GM12864 (cell line): ENCODE data around the gene EAPP.

Experiments used
- DNase-seq: peaks from one replicate; pipeline ENCODE4 v3.0.0-alpha.2; 2011; ENCODE audit warnings: low read depth
- H3K4me3 ChIP-seq: 2 replicates; pipeline ENCODE4 v1.5.1; 2011; ENCODE audit warnings: mild to moderate bottlenecking, low read depth, low read length, control low read depth
- CTCF ChIP-seq: IDR thresholded peaks from 2 replicates; pipeline ENCODE4 v1.5.1; 2011; ENCODE audit warnings: low read depth, mild to moderate bottlenecking, moderate library complexity, low read length, control low read depth, inconsistent platforms; ENCODE audit errors: missing control alignments

The EAPP gene, protein sequence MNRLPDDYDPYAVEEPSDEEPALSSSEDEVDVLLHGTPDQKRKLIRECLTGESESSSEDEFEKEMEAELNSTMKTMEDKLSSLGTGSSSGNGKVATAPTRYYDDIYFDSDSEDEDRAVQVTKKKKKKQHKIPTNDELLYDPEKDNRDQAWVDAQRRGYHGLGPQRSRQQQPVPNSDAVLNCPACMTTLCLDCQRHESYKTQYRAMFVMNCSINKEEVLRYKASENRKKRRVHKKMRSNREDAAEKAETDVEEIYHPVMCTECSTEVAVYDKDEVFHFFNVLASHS

GRCh38 chr14:34539407-34540180 lies at the start of gene EAPP:
Gene EAPP, minus strand, starts transcription at chr14:34539701. Its CDS starts 73 bp downstream, at chr14:34539628.
- no peak for TF ChIP-seq CTCF
- peak; percentile 91 for DNase-seq
- H3K4me3 ChIP-seq = peak within 1 kb of the TSS; percentile 99

DNA sequence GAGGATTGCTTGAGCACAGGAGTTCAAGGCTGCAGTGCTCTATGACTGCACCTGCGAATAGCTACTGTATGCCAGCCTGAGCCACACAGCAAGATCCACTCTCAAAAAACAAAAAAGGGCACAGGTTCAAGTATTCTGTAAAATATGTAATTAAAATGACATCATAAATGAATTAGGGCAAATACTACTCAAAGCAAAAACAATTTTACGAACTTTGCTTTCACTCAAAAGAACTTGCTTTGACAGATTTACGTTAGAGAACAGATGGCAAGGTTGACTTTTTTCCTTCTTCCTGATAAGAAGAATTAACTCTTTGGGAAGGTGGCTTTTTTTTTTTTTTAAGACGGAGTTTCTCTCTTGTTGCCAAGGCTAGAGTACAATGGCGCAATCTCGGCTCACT lies 44.0 kb upstream of the EAPP start:
- TF ChIP-seq CTCF = no peak
- no peak overlapping the region for H3K4me3 ChIP-seq
- no peak for DNase-seq

GRCh38 chr14:34582117-34582680 lies 42.7 kb upstream of the EAPP start:
- no peak for DNase-seq
- H3K4me3 ChIP-seq = no peak overlapping the region
- TF ChIP-seq CTCF = no peak

- no peak overlapping the region for H3K4me3 ChIP-seq
- DNase-seq = no peak
- TF ChIP-seq CTCF = no peak
These were observed 40.9 kb upstream of the EAPP start for GRCh38 chr14:34580381-34580780.

DNA sequence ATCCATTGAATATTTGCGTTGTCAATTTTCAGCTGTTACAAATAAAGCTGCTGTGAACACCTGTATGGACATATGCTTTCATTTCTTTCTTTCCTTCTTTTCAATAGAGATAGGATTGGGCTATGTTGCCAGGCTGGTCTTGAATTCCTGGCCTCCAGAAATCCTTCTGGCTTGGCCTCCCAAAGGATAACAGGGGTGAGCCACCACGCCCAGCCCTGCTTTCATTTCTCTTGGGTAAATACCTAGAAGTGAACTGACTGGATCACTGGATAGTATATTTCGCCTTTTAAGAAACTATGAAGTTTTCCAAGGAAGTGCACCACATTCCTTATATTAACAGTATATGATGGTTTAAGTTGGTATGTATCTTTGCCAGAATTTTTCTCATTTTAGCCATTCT lies 32.3 kb upstream of the EAPP start:
- no peak for TF ChIP-seq CTCF
- H3K4me3 ChIP-seq = no peak overlapping the region
- DNase-seq = no peak

- TF ChIP-seq CTCF = no peak
- no peak overlapping the region for H3K4me3 ChIP-seq
- DNase-seq = no peak
These were observed 30.2 kb upstream of the EAPP start for GRCh38 chr14:34569750-34570149.
